KOPT-K1 (cell line): ENCODE measurements around the gene ITGA4.

Experiments
- H3K27ac ChIP-seq: fragments of 200-600 bp; sonication (generic); 2 replicates; pipeline ENCODE4 v1.5.1; 2016; ENCODE audit warnings: antibody characterized with exemption, mild to moderate bottlenecking, low read depth, low read length; ENCODE audit not compliant: poor library complexity, severe bottlenecking
- H3K36me3 ChIP-seq: fragments of 200-600 bp; sonication (generic); 2 replicates; pipeline ENCODE4 v1.5.1; 2017; ENCODE audit warnings: antibody characterized with exemption, mild to moderate bottlenecking, low read length, moderate library complexity; ENCODE audit not compliant: insufficient read depth
- H3K9me3 ChIP-seq: fragments of 200-600 bp; sonication (generic); 2 replicates; pipeline ENCODE4 v1.5.1; 2017; ENCODE audit warnings: antibody characterized with exemption, low read length, mild to moderate bottlenecking; ENCODE audit not compliant: insufficient read depth, poor library complexity, severe bottlenecking

ITGA4 gene

DNA sequence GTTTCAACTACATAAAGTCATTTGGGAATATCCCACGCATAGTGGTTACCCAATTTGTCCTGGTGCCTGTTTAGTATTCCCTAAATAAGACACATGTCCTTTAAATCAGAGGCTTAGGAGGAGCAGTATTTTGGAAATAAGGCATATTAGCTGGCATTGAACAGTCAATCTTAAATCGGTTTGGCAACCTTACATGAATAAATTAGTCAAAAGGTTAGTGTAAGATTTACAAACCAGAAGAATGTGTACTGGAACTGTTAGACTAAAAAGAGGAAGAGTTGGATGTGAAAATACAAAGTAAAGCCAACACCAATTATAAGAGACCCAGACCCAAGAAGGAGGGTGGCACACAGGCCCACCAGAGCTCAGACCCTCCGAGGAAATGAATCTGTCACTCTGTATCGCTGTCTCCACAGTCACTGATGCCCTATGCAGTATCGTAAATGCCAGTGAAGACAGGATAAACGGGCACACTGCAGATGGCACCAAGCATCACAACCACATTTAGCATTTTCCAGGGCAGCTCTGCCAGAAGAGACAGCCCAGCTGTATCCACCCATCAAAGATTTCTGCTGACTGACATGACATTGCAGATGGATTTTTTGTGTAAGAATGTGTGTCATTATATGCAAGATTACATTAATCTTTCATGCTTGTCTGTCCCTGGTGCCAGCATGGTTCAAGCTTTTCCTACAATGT, 109.3 kb downstream of the ITGA4 start:
- Histone ChIP-seq H3K9me3 (no peaks in the 10 kb centered on the region), H3K36me3 (no peaks in the 10 kb centered on the region), H3K27ac (no peak overlapping the region)

DNA sequence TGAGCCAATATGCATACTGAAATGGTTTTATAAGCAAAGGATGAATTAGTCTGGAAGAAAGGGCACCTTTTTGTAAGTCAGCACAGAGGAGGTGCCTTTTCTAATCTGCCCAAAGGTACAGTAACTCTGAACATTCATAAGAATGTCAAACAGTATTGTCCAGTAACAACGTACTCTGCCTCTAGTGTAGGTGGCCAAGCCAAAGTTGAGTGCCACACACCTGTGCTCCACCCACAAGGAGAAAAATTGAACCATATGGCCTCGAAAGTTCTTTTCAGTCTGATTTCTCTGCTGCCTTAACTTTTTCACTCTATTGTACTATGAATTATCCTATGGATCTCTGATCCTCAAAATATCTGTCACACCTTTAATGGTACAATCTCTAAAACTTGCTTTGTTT, 112.9 kb downstream of the ITGA4 start:
- Histone ChIP-seq H3K27ac (no peak overlapping the region), H3K9me3 (no peaks in the 10 kb centered on the region), H3K36me3 (no peaks in the 10 kb centered on the region)

DNA sequence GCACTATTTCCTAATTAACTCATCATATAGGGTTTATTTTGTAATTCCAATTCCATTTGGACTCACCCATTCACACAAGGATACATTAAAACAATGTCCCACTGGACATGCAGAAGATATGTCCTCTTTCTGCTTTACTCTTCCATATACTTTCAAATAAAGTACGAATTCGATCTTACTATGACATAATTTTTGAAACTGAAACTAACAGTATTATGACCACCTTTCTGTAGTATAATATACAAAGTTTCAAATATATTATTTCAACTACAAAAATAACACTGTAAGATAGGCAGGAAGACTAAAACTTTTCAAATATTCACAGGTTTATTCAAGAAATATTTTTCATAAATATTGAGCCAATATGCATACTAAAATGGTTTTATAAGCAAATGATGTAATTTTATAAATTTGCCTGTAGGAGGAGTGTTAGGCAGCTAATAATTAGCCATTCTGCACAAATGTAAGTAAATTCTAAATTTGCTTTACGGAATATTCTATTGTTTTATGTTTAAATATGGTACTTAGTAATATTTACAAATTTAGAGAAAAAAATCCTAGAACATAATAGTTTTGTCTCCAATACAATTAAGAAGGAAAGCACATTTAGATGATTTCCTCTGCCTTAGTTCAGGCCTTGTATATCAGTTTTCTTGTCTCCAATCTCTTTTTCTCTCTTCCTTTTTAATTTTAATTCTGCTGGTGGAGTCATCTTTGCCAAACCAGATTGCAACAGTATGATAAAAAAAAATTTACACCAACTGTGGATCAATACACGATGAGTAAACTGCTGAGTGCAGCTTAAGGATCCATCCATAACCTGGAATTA, 113.9 kb downstream of the ITGA4 start:
- no peak overlapping the region for H3K27ac ChIP-seq
- no peaks in the 10 kb centered on the region for H3K9me3 ChIP-seq
- H3K36me3 ChIP-seq, result no peaks in the 10 kb centered on the region

DNA sequence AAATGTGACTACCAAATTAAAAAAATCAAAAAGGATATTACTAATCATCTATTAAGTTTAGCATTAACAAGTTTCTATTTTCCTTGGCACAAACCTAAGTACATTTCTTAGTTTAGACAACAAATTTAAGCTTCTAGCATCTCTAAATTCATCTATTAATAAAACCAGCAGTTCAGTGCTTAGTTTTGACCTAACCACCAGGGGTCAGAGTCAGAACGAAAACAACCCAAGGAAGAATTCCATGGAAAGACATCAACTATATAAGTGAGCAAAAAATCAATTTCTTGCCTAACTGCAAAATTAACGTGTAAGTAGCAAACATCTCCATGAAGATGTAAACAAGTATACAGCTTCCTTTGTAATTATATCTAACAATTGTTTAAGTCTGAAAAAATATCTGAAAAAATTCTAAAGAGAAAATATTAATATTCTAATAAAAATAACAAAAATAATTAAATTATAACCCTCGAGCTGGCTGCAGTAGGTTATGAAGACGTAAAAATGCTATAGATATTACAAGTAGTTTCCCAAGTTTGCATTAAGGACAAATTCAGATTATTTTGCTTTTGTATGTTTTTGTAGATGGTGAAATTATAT, 116.1 kb downstream of the ITGA4 start:
- Histone ChIP-seq H3K36me3 (no peaks in the 10 kb centered on the region), H3K27ac (no peak overlapping the region), H3K9me3 (no peaks in the 10 kb centered on the region)

DNA sequence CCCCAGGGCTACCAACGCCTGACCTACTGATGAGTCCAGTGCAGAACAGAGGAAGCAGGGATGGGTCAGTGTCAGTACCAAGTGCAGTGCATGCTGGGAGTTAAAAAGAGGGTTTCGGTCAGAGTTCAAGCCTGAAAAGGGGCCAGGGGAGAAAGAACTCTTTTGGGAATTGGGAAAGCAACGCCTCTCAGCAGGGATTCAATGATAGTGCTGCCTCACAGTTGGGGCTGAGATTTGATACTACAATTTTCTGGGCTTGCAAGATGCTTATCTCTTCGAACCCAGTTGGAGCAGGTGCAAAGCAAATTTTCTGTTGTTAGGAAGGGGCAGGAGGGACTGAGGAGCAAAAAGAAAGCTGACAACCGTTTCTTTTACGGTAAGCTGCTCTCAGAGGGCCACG, 117.1 kb downstream of the ITGA4 start:
- H3K36me3 ChIP-seq, result no peaks in the 10 kb centered on the region
- no peak overlapping the region for H3K27ac ChIP-seq
- H3K9me3 ChIP-seq, result no peaks in the 10 kb centered on the region

DNA sequence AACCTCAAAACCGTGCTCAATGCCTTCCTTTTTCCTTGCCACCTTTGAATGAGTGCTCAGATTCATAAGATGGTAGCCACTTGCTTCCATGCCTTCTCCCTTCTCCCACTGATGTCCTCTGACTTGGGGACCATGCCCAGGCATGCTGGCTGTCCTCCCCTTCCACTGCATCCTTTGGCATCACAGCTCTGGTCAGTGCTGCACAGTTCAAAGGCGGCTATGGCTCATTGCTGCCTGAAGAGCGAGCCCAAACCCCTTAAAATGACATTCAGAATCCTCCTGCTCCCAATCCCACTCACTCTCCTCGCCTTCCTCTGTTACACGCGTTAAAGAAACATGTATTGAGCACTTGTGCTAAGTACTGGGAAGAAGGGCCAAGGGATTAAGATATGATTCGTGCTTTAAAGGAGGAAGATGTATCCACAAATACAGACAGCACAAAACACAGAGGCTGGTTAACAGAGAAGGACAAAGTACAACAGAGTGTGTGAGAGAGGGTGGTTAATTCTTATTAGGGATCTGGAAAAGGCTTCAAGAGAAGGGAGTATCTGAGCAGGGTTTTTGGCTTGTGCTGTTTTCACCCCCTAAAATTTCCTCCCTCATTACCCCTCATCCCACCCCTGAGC, 118.0 kb downstream of the ITGA4 start:
- Histone ChIP-seq H3K27ac (no peak overlapping the region), H3K9me3 (no peaks in the 10 kb centered on the region), H3K36me3 (no peaks in the 10 kb centered on the region)

DNA sequence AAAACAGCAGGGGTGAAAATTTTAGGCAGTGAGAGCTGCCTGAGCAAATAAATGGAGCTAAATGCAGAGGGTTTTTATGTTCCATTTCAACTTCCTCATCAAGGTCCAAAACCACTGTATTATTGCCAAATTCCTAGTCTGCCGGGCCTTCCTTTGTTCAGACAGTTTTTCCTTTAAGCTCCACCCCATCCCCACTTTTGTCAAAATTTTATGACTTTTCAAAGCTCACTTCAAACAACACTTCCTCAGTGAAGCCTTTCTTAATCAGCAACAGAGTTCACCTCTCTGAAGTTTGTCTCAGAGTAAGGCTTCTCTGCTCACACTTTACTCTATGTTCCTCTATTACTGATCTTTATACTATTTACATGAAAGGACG, 118.5 kb downstream of the ITGA4 start:
- Histone ChIP-seq H3K36me3 (no peaks in the 10 kb centered on the region), H3K9me3 (no peaks in the 10 kb centered on the region), H3K27ac (no peak overlapping the region)

DNA sequence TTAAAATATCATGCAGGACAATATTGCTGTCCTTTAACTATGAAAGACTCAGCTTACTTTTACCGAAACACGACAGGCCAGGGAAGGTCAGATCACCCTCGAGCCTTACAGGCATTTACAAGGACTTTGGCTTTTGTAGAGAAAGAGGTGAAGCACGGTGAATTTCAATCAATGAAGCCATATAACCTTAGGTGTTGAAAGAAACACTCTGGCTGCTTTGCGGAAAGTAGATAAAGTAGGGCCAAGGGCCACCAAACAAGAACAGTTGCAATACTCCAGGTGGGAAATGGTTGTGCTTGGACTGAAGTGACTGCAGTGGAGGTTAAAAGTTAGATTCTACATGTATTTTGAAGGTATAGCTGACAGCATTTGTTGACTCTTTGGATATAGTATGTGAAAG, 119.2 kb downstream of the ITGA4 start:
- no peak overlapping the region for H3K27ac ChIP-seq

DNA sequence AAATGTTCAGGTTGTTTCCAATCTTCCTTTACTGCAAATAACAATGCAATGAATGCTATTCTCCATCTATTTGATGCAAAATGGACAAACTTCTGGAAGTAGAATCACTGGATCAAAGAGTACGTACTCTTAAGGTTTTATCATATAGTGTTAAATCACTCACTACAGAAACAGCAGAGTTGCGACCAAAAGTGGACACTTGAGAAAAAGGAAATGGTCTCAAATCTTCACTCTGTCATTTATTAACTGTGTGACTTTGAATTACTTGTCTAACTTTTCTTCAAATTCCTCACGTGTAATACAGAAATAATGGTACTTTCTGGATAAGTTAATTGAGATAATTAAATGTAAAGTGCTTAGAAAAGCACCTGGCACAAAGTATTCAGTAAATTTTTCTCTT, 121.6 kb downstream of the ITGA4 start:
- Histone ChIP-seq H3K27ac (no peak overlapping the region), H3K36me3 (no peaks in the 10 kb centered on the region), H3K9me3 (no peaks in the 10 kb centered on the region)

More for the DNA sequence above, 119.2 kb downstream of the ITGA4 start:
- H3K36me3 ChIP-seq, result no peaks in the 10 kb centered on the region
- no peaks in the 10 kb centered on the region for H3K9me3 ChIP-seq

DNA sequence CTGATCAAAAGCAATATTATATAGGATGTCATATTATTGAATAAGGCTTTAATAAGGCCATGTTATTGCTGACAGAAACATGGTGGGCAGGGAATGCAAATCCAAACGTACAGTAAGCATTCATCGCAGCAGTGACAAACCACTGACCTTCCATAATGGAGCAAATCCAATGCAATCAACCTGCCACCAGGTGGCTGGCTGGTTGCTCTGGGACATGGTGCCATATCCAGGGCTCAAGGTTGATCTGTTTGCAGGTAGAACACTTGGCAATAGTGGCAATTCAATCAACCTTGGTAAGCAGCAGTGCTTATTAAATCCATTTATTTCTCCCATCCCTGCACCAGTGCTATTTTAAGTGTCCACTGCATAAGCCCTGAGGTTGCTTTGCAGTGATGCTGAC, 124.3 kb downstream of the ITGA4 start:
- no peak overlapping the region for H3K27ac ChIP-seq
- H3K9me3 ChIP-seq, result no peaks in the 10 kb centered on the region
- no peaks in the 10 kb centered on the region for H3K36me3 ChIP-seq

DNA sequence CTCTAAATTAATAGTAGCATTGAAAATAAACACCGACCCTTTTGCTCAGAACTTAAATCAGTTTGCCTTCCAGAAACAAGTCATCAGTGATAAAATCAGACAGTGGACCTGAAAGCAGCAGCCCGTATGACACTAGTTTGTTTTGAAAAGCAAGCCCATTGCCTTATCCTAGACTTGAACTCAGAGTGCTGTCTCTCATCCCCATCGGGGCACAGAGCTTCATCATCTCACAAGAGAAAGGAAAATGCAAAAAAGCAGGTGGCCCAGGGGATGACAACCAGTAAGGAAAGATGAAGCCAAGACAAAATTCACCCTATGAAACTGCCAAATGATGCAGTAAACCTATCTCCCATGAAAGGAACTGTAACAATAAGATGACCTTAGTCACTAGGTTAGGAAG, 128.5 kb downstream of the ITGA4 start:
- no peaks in the 10 kb centered on the region for H3K36me3 ChIP-seq
- H3K9me3 ChIP-seq, result no peaks in the 10 kb centered on the region
- H3K27ac ChIP-seq, result no peak overlapping the region
